Keratinocyte (primary cell): Measurements from ENCODE around the gene IRX2. TPM values are rescaled to one million over a fixed set of nuclear protein-coding genes. Genes with fewer than 3 reads are reported as not detected.

Experiments
- DNase-seq: peaks from one replicate; pipeline ENCODE4 v3.0.0-alpha.2; 2011; ENCODE audit warnings: low read depth, missing footprints, low spot score
- FAIRE-seq: peaks from 2 replicates; lab custom pipeline; 2011; peaks lifted over from hg19 to GRCh38; lab: Jason Lieb, UNC
- H2AFZ ChIP-seq: 2 replicates; pipeline ENCODE4 v1.6.0; 2012; ENCODE audit warnings: low read length, control low read depth, inconsistent platforms; ENCODE audit not compliant: control insufficient read depth
- H3K27ac ChIP-seq: 2 replicates; pipeline ENCODE4 v1.5.1; 2011; ENCODE audit warnings: low read length; ENCODE audit not compliant: control insufficient read depth, insufficient read depth
- H3K27me3 ChIP-seq: 3 replicates; pipeline ENCODE4 v1.6.0; 2011; ENCODE audit warnings: low read length; ENCODE audit not compliant: control insufficient read depth, insufficient read depth; ENCODE audit errors: extremely low read depth
- H3K36me3 ChIP-seq, 2 experiments: 2 replicates in 1 of 2; 3 replicates in 1 of 2; pipeline ENCODE4 v1.5.1; 2011; ENCODE audit warnings: low read length in 2 of 2, mild to moderate bottlenecking in 1 of 2; ENCODE audit not compliant: control insufficient read depth in 2 of 2, insufficient read depth in 2 of 2; ENCODE audit errors: extremely low read depth in 1 of 2
- H3K4me1 ChIP-seq: 3 replicates; pipeline ENCODE4 v1.5.1; 2011; ENCODE audit warnings: low read length; ENCODE audit not compliant: control insufficient read depth, insufficient read depth; ENCODE audit errors: extremely low read depth
- H3K4me2 ChIP-seq: 3 replicates; pipeline ENCODE4 v1.6.0; 2011; ENCODE audit warnings: low read depth, low read length; ENCODE audit not compliant: control insufficient read depth, insufficient read depth; ENCODE audit errors: extremely low read depth
- H3K4me3 ChIP-seq, 3 experiments: fragments of 200-600 bp in 1 of 3; sonication (generic) in 1 of 3; 2 replicates in 2 of 3; 3 replicates in 1 of 3; pipeline ENCODE4 v1.5.1; 2011 to 2016; ENCODE audit warnings: low read length in 3 of 3, mild to moderate bottlenecking in 3 of 3, control low read depth in 2 of 3, inconsistent platforms in 1 of 3, low read depth in 1 of 3, mixed read lengths in 1 of 3, mixed run types in 1 of 3, moderate library complexity in 1 of 3; ENCODE audit not compliant: control insufficient read depth in 2 of 3, insufficient read depth in 2 of 3; ENCODE audit errors: extremely low read depth in 1 of 3
- H3K79me2 ChIP-seq: 2 replicates; pipeline ENCODE4 v1.6.0; 2012; ENCODE audit warnings: low read length; ENCODE audit not compliant: control insufficient read depth, insufficient read depth
- H3K9ac ChIP-seq: 3 replicates; pipeline ENCODE4 v1.6.0; 2011; ENCODE audit warnings: low read length; ENCODE audit not compliant: control insufficient read depth, insufficient read depth; ENCODE audit errors: extremely low read depth
- H3K9me1 ChIP-seq: 3 replicates; pipeline ENCODE4 v1.6.0; 2011; ENCODE audit warnings: low read length; ENCODE audit not compliant: control insufficient read depth, insufficient read depth; ENCODE audit errors: extremely low read depth
- H3K9me3 ChIP-seq: 2 replicates; pipeline ENCODE4 v1.5.1; 2012; ENCODE audit warnings: low read depth, low read length; ENCODE audit not compliant: control insufficient read depth
- H4K20me1 ChIP-seq: 3 replicates; pipeline ENCODE4 v1.6.0; 2011; ENCODE audit warnings: low read length; ENCODE audit not compliant: control insufficient read depth, insufficient read depth; ENCODE audit errors: extremely low read depth
- EZH2 ChIP-seq: IDR thresholded peaks from one replicate; pipeline ENCODE4 v1.6.1; 2012; ENCODE audit warnings: inconsistent platforms, mild to moderate bottlenecking, low read length, moderate library complexity
- dilution Hi-C: fragments of 300-500 bp; cut with MboI; formaldehyde crosslinking; loops from one replicate; pipeline ENCODE4 v1.7.0; 2020; ENCODE audit warnings: low sequenced_read_pairs; ENCODE audit not compliant: extremely low pct_ligation_motif_present
- polyA plus RNA-seq, 5 experiments: library from polyadenylated mRNA; depleted of rRNA in 3 of 5; stranded (reverse) in 3 of 5; stranded (forward) in 1 of 5; unstranded in 1 of 5; fragments of >200 nt; gene quantifications; 1 replicate in 1 of 5; 2 replicates in 3 of 5; 3 replicates in 1 of 5; pipeline versions ENCODE4 v1.2.1 to v1.2.3, GENCODE V29; 2011 to 2012; ENCODE audit warnings: missing spikeins in 2 of 5, low read depth in 1 of 5, low replicate concordance in 1 of 5
- TF ChIP-seq, protein P1 (sequence below), 3 experiments: IDR thresholded peaks in 1 of 3; conservative IDR thresholded peaks in 1 of 3; optimal IDR thresholded peaks in 1 of 3; 2 replicates in 2 of 3; 3 replicates in 1 of 3; pipeline versions ENCODE3 to v1.5.1; 2011; ENCODE audit warnings: low read length in 3 of 3, mild to moderate bottlenecking in 3 of 3, moderate library complexity in 2 of 3, control low read depth in 1 of 3, inconsistent platforms in 1 of 3; ENCODE audit not compliant: insufficient read depth in 2 of 3; ENCODE audit errors: extremely low read depth in 1 of 3

Gene IRX2
- polyA plus RNA-seq, 1 donor (not counting 4 experiments of a cell fraction or from before 2014, with no cell fraction given), result 27.1 TPM

DNA sequence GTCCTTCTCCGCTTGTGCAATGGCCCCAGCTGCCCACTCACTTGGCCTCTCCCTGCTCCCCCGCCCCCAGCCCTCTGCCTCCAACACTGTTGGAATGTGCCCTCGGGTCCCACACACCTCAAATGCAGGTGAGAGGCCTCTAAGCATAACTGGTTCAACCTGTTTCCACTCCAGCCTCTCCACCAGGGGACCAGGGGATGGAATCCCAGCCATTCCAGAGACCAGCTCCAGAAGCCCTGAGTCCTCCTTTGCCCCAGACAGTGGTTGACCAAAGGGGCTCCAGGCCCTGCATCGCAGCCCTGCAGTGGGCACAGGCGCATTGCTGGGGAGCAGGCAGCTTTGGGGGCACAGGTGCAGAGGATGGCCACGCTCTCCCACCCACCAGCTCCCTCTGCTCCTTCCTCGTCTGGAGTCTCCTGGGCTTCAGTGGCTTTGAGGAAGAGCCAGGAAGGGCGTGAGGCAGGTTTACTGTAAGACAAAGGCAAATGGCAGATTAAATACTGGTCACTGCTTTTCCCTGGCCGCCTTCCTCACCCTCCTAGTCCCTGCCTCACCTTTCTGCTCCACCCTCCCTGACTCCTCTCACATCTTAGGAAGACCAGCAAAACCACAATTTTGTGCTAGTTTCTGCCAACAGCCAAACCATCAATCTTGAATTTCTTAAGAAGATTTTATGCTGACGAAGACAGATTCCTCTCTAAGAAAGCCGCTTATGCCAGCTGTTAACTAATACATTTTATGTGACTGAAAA, 29.1 kb upstream of the IRX2 start:
- Histone ChIP-seq H4K20me1 (no peaks in the 10 kb centered on the region), H3K4me1 (peaks cover 22% of the 10 kb centered on the region), H3K9me3 (no peaks in the 10 kb centered on the region), H3K4me3 (no peak overlapping the region), H3K79me2 (no peaks in the 10 kb centered on the region), H3K36me3 (no peaks in the 10 kb centered on the region), H3K4me2 (peak overlapping the region; percentile 54), H3K9me1 (no peaks in the 10 kb centered on the region), H3K27me3 (no peaks in the 10 kb centered on the region), H2AFZ (peak overlapping the region; percentile 12), H3K27ac (no peak overlapping the region), H3K9ac (no peak overlapping the region)
- FAIRE-seq (peak; percentile 66), DNase-seq (no peak)
- TF ChIP-seq, protein P1, sequence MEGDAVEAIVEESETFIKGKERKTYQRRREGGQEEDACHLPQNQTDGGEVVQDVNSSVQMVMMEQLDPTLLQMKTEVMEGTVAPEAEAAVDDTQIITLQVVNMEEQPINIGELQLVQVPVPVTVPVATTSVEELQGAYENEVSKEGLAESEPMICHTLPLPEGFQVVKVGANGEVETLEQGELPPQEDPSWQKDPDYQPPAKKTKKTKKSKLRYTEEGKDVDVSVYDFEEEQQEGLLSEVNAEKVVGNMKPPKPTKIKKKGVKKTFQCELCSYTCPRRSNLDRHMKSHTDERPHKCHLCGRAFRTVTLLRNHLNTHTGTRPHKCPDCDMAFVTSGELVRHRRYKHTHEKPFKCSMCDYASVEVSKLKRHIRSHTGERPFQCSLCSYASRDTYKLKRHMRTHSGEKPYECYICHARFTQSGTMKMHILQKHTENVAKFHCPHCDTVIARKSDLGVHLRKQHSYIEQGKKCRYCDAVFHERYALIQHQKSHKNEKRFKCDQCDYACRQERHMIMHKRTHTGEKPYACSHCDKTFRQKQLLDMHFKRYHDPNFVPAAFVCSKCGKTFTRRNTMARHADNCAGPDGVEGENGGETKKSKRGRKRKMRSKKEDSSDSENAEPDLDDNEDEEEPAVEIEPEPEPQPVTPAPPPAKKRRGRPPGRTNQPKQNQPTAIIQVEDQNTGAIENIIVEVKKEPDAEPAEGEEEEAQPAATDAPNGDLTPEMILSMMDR (optimal IDR thresholded peaks at IDR 0.05 in 1 of 3, IDR thresholded peaks at IDR 0.05 in 1 of 3, conservative IDR thresholded peaks at IDR 0.05 in 1 of 3; ENCODE audit: extremely low read depth in 1 of 3, insufficient read depth in 2 of 3, low read length in 3 of 3), result peak in 1 of 3 experiments; percentile 1
- TF ChIP-seq EZH2, result no peak
- dilution Hi-C loops, result no loop called here

DNA sequence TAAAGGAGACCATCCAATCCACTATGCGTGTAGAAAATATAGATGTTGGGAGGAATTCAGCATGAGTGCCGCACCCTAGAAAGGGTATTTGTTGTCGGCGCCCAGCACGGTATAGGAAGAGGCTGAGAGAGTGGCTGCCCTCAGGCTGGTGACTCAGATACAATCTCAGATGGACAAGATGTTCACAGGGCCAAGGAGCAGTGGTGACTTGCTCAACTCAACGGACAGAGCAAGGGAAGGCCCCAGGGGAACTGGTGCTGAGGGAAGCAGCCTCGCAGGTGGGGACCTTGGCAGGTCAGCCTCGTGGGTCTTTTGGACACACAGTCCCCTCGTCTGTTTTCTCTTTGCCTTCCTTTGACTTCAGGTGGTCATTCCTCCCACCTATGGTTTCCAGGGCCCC, 28.0 kb upstream of the IRX2 start:
- Histone ChIP-seq H2AFZ (no peak overlapping the region), H3K27me3 (no peaks in the 10 kb centered on the region), H3K9ac (no peak overlapping the region), H3K9me3 (no peaks in the 10 kb centered on the region), H3K36me3 (no peaks in the 10 kb centered on the region), H3K9me1 (no peaks in the 10 kb centered on the region), H3K4me2 (no peak overlapping the region), H3K4me1 (peaks cover 23% of the 10 kb centered on the region), H3K27ac (no peak overlapping the region), H3K79me2 (no peaks in the 10 kb centered on the region), H4K20me1 (no peaks in the 10 kb centered on the region), H3K4me3 (no peak overlapping the region)
- dilution Hi-C loops, result no loop called here
- DNase-seq, result no peak
- FAIRE-seq, result no peak
- no peak for TF ChIP-seq EZH2
- TF ChIP-seq, protein P1 (optimal IDR thresholded peaks at IDR 0.05 in 1 of 3, IDR thresholded peaks at IDR 0.05 in 1 of 3, conservative IDR thresholded peaks at IDR 0.05 in 1 of 3; ENCODE audit: extremely low read depth in 1 of 3, insufficient read depth in 2 of 3, low read length in 3 of 3), result no peak
